HG02840 (cell line): Measurements from ENCODE around the gene CCDC24.

ENCODE experiments used
- ATAC-seq: cut with Tn5 transposase; IDR thresholded peaks from one replicate; pipeline ENCODE4 v1.9.1; 2021; ENCODE audit warnings: mild to moderate bottlenecking, moderate library complexity, moderate number of reproducible peaks; ENCODE audit not compliant: unreplicated experiment, low FRiP score

Gene CCDC24

GRCh38 chr1:43979528-43980254 lies 11.7 kb upstream of the CCDC24 start:
- no peak for ATAC-seq

- no peak for ATAC-seq
Measured at GRCh38 chr1:43980255-43981134, 10.9 kb upstream of the CCDC24 start.

GRCh38 chr1:43981135-43981491 lies 10.3 kb upstream of the CCDC24 start:
- no peak for ATAC-seq

GRCh38 chr1:43981636-43982035 lies 9.8 kb upstream of the CCDC24 start:
- ATAC-seq = no peak

GRCh38 chr1:43982241-43982640 lies 9.2 kb upstream of the CCDC24 start:
- ATAC-seq = no peak

GRCh38 chr1:43982808-43983207 lies 8.6 kb upstream of the CCDC24 start:
- ATAC-seq = no peak

GRCh38 chr1:43983253-43983899 lies 8.0 kb upstream of the CCDC24 start:
- no peak for ATAC-seq

GRCh38 chr1:43984855-43985254 lies 6.5 kb upstream of the CCDC24 start:
- no peak for ATAC-seq

- ATAC-seq = no peak
Measured at GRCh38 chr1:43985984-43986595, 5.3 kb upstream of the CCDC24 start.

- no peak for ATAC-seq
Measured at GRCh38 chr1:43986712-43987111, 4.7 kb upstream of the CCDC24 start.

GRCh38 chr1:43987159-43987902 lies 4.1 kb upstream of the CCDC24 start:
- ATAC-seq = no peak

GRCh38 chr1:43990271-43991199 lies 864 bp upstream of the CCDC24 start:
- ATAC-seq = no peak

- no peak for ATAC-seq
Measured at GRCh38 chr1:43991200-43991475, 261 bp upstream of the CCDC24 start.

- no peak for ATAC-seq
Measured at GRCh38 chr1:43992232-43992995, 1.0 kb downstream of the CCDC24 start.

- ATAC-seq = no peak
Measured at GRCh38 chr1:43993206-43993914, 2.0 kb downstream of the CCDC24 start.

GRCh38 chr1:43994071-43994470 lies 2.7 kb downstream of the CCDC24 start:
- ATAC-seq = no peak

- ATAC-seq = no peak
Measured at GRCh38 chr1:43994794-43995790, 3.7 kb downstream of the CCDC24 start.
